OCI-LY7 (cell line): ENCODE measurements around the gene SLC39A13.

Experiments
- EZH2phosphoT487 ChIP-seq: fragments of 200-600 bp; sonication (generic); IDR thresholded peaks from 2 replicates; pipeline ENCODE4 v1.6.1; 2018; ENCODE audit warnings: low read depth, borderline replicate concordance, mild to moderate bottlenecking, mixed run types, antibody characterized with exemption, low read length, moderate library complexity, mixed read lengths
- TF ChIP-seq, protein P1 (sequence below): fragments of 200-600 bp; sonication (generic); conservative IDR thresholded peaks from 2 replicates; pipeline ENCODE4 v1.5.1; 2014; ENCODE audit warnings: mild to moderate bottlenecking, antibody characterized with exemption, low read length, moderate library complexity, mixed read lengths

DNA sequence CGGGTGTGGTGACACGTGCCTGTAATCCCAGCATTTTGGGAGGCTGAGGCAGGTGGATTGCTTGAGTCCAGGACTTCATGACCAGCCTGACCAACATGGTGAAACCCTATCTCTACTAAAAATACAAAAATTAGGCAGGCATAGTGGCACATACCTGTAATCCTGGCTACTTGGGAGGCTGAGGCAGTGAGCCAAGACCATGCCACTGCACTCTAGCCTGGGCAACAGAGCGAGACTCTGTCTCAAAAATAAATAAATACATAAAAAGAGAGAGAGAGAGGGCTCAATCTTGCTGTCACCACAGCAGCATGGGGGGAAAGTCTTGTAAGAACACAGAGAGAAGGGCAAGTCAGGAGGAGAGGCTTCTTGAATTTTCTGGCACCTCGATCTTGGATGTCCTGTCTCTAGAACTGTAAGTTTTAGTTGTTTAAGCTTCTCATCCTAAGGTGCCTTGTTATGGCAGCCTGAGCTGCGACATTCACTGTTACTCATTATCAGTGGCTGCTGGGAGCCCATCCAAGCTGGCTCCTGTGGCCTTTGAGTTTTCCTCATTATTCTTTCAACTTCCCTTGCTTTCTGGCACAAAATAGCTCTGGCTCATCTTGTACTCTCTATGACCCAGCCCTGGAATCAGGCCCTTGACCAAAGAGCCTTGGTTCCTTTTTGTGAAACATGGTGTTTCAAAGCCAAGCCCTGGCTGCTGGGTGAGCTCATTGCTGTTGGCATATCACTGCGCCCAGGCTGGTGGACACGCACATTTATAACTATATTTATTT lies 25.8 kb downstream of the SLC39A13 start:
- TF ChIP-seq, protein P1, sequence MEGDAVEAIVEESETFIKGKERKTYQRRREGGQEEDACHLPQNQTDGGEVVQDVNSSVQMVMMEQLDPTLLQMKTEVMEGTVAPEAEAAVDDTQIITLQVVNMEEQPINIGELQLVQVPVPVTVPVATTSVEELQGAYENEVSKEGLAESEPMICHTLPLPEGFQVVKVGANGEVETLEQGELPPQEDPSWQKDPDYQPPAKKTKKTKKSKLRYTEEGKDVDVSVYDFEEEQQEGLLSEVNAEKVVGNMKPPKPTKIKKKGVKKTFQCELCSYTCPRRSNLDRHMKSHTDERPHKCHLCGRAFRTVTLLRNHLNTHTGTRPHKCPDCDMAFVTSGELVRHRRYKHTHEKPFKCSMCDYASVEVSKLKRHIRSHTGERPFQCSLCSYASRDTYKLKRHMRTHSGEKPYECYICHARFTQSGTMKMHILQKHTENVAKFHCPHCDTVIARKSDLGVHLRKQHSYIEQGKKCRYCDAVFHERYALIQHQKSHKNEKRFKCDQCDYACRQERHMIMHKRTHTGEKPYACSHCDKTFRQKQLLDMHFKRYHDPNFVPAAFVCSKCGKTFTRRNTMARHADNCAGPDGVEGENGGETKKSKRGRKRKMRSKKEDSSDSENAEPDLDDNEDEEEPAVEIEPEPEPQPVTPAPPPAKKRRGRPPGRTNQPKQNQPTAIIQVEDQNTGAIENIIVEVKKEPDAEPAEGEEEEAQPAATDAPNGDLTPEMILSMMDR, result no peak
- no peak for TF ChIP-seq EZH2phosphoT487
